Transverse colon (tissue), 4 donors: ENCODE data around the gene KRT14.

ENCODE experiments used
- CTCF ChIP-seq, 5 experiments: fragments of 200-600 bp in 3 of 5; fragments of 450-650 bp in 2 of 5; sonication (generic) in 3 of 5; IDR thresholded peaks; 1 replicate in 2 of 5; 2 replicates in 3 of 5; pipeline ENCODE4 v1.5.1; 2016 to 2017; ENCODE audit warnings: antibody characterized with exemption in 5 of 5, inconsistent platforms in 3 of 5, mild to moderate bottlenecking in 2 of 5, moderate library complexity in 1 of 5
- EP300 ChIP-seq: sonication (generic); formaldehyde crosslinking; IDR thresholded peaks from one replicate; pipeline ENCODE4 v1.6.1; 2017; ENCODE audit warnings: antibody characterized with exemption, low read depth
- POLR2A ChIP-seq: fragments of 450-650 bp; IDR thresholded peaks from one replicate; pipeline ENCODE4 v1.6.1; 2016; ENCODE audit warnings: antibody characterized with exemption, mild to moderate bottlenecking, moderate library complexity
- POLR2AphosphoS5 ChIP-seq, 3 donors: sonication (generic); formaldehyde crosslinking; IDR thresholded peaks; one replicate each; pipeline ENCODE4 v1.6.1; 2016; ENCODE audit warnings: antibody characterized with exemption in 3 of 3

- TF ChIP-seq POLR2AphosphoS5 (IDR thresholded peaks at IDR 0.05): no peak
- TF ChIP-seq EP300: no peak
- no peak for TF ChIP-seq POLR2A
- TF ChIP-seq CTCF (IDR thresholded peaks at IDR 0.05): no peak
These were observed 39.9 kb downstream of the KRT14 start for GRCh38 chr17:41546819-41547218.
